ENCODE results near the gene NOLC1. TPM values are rescaled to one million over a fixed set of nuclear protein-coding genes. Genes with fewer than 3 reads are reported as not detected.
A peak's percentile ranks its signal among the peaks of the same experiment; 100 is the strongest.

The NOLC1 gene
- total and polyA plus RNA-seq, 2 of the 13 experiments (the other 11 are each of a cell fraction or from before 2014, with no cell fraction given) = 50.6 to 81.0 TPM

- TF ChIP-seq TRIM24 (CRISPR knock-in tag; IDR thresholded peaks at IDR 0.05) = no peak
- TF ChIP-seq ZNF235 (CRISPR knock-in tag; IDR thresholded peaks at IDR 0.05; ENCODE audit: borderline replicate concordance) = 0 out of 2 replicates have a peak, but pooled peaks have one; percentile 49
- TF ChIP-seq NCOA2 (CRISPR knock-in tag; IDR thresholded peaks at IDR 0.05) = no peak
- no peak; the same call in 1 of the 2 replicates for TF ChIP-seq KAT7 (CRISPR knock-in tag; IDR thresholded peaks at IDR 0.05; ENCODE audit: borderline replicate concordance)
- no peak for TF ChIP-seq ZSCAN30 (CRISPR knock-in tag; IDR thresholded peaks at IDR 0.05)
- no peak for TF ChIP-seq RAD51 (IDR thresholded peaks at IDR 0.05; ENCODE audit: borderline replicate concordance)
- TF ChIP-seq ZNF326 (CRISPR knock-in tag; IDR thresholded peaks at IDR 0.05; ENCODE audit: borderline replicate concordance) = no peak
- no peak for TF ChIP-seq ZNF713 (CRISPR knock-in tag; IDR thresholded peaks at IDR 0.05)
- TF ChIP-seq NR2C2 (CRISPR knock-in tag; IDR thresholded peaks at IDR 0.05; ENCODE audit: borderline replicate concordance) = no peak
- TF ChIP-seq IRF1 (CRISPR knock-in tag; IDR thresholded peaks at IDR 0.05; ENCODE audit: low read depth) = no peak
- TF ChIP-seq USF2 (IDR thresholded peaks at IDR 0.05; ENCODE audit: low read depth, low read length) = no peak
- no peak for TF ChIP-seq USF2 (CRISPR knock-in tag; IDR thresholded peaks at IDR 0.05; ENCODE audit: borderline replicate concordance)
- TF ChIP-seq ZSCAN29 (CRISPR knock-in tag; conservative IDR thresholded peaks at IDR 0.05) = no peak
- TF ChIP-seq ZNF775 (CRISPR knock-in tag; IDR thresholded peaks at IDR 0.05; ENCODE audit: borderline replicate concordance) = no peak
- TF ChIP-seq DMTF1 (CRISPR knock-in tag; IDR thresholded peaks at IDR 0.05) = no peak
- TF ChIP-seq E2F1 (CRISPR knock-in tag; IDR thresholded peaks at IDR 0.05) = no peak
- no peak for TF ChIP-seq ZXDC (CRISPR knock-in tag; IDR thresholded peaks at IDR 0.05)
- no peak for TF ChIP-seq CERS6 (CRISPR knock-in tag; IDR thresholded peaks at IDR 0.05)
Measured at GRCh38 chr10:102120142-102120990, 31.8 kb upstream of the NOLC1 start, which contains the start of gene LDB1 (continued).

All from HepG2 (cell line).